Bronchial epithelial cell (primary cell): ENCODE results near the gene GOT1. TPM values are rescaled to one million over a fixed set of nuclear protein-coding genes. Genes with fewer than 3 reads are reported as not detected.

Experiments used
- DNase-seq: peaks from one replicate; pipeline ENCODE4 v3.0.0-alpha.2; 2010; ENCODE audit warnings: low read depth
- FAIRE-seq: peaks from 2 replicates; lab custom pipeline; 2011; peaks lifted over from hg19 to GRCh38; lab: Jason Lieb, UNC
- H3K27me3 ChIP-seq: 2 replicates; pipeline ENCODE4 v1.5.1; 2011; ENCODE audit warnings: low read length; ENCODE audit not compliant: control insufficient read depth, insufficient read depth
- H3K36me3 ChIP-seq: 2 replicates; pipeline ENCODE4 v1.5.1; 2011; ENCODE audit warnings: low read length; ENCODE audit not compliant: control insufficient read depth, insufficient read depth
- H3K4me3 ChIP-seq: 2 replicates; pipeline ENCODE4 v1.5.1; 2011; ENCODE audit warnings: mild to moderate bottlenecking, low read depth, low read length, control low read depth
- CTCF ChIP-seq: IDR thresholded peaks from 2 replicates; pipeline ENCODE4 v1.5.1; 2011; ENCODE audit warnings: mild to moderate bottlenecking, moderate library complexity, low read length, control low read depth, inconsistent platforms; ENCODE audit not compliant: insufficient read depth, severe bottlenecking
- total RNA-seq: library from RNA; depleted of rRNA; stranded (reverse); fragments of >200 nt; gene quantifications from 2 replicates; pipeline ENCODE4 v1.2.1, GENCODE V29; 2014

Gene GOT1
- total RNA-seq, 1 donor from 2014 or later: 67.9 TPM

- FAIRE-seq (no peak), DNase-seq (no peak)
- TF ChIP-seq CTCF: no peak
- no peaks in the 10 kb centered on the region for H3K27me3 ChIP-seq
- H3K4me3 ChIP-seq: no peak overlapping the region
- no peaks in the 10 kb centered on the region for H3K36me3 ChIP-seq
Observed at GRCh38 chr10:99347672-99348071, 82.8 kb downstream of the GOT1 start.

Other genes starting within 250 kb of the GOT1 start
- not detected in 2 replicates for gene HPSE2, start 194.8 kb downstream of the GOT1 start, total RNA-seq
- gene CNNM1, start 101.3 kb downstream of the GOT1 start, total RNA-seq: under 0.01 TPM in 1 of 2 replicates, not detected in the other
- gene NKX2-3, start 102.3 kb upstream of the GOT1 start, total RNA-seq: under 0.01 TPM in 1 of 2 replicates, not detected in the other
- gene SLC25A28, start 189.8 kb upstream of the GOT1 start, total RNA-seq: 15.4 and 17.4 TPM in 2 replicates
- gene ENTPD7, start 228.9 kb upstream of the GOT1 start, total RNA-seq: 10.5 and 19.0 TPM in 2 replicates